H9 (cell line): ENCODE measurements around the gene RNF32. TPM values are rescaled to one million over a fixed set of nuclear protein-coding genes. Genes with fewer than 3 reads are reported as not detected.
"Not testable (repeated sequence)": the region's sequence is repeated elsewhere in the genome, so short reads cannot be mapped to it uniquely, and the experiment has no call there.

Experiments
- DNase-seq: peaks from one replicate; pipeline ENCODE4 v3.0.0-alpha.2; 2017
- H2AFZ ChIP-seq: one replicate; pipeline ENCODE4 v1.6.1; 2013; ENCODE audit warnings: mild to moderate bottlenecking, low read length, control low read depth, moderate library complexity
- H2AK5ac ChIP-seq: 2 replicates; pipeline ENCODE4 v1.6.1; 2013; ENCODE audit warnings: low read length, control low read depth, mixed read lengths; ENCODE audit not compliant: insufficient read length
- H2BK120ac ChIP-seq: one replicate; pipeline ENCODE4 v1.6.1; 2013; ENCODE audit warnings: low read depth, mild to moderate bottlenecking, low read length, control low read depth, inconsistent platforms; ENCODE audit not compliant: poor library complexity, severe bottlenecking
- H2BK12ac ChIP-seq: 2 replicates; pipeline ENCODE4 v1.6.1; 2013; ENCODE audit warnings: low read length, control low read depth, mixed read lengths, low read depth; ENCODE audit not compliant: insufficient read length
- H2BK15ac ChIP-seq: 2 replicates; pipeline ENCODE4 v1.6.1; 2013; ENCODE audit warnings: low read depth, low read length, control low read depth
- H2BK20ac ChIP-seq: one replicate; pipeline ENCODE4 v1.6.1; 2013; ENCODE audit warnings: low read depth, mild to moderate bottlenecking, low read length, control low read depth, inconsistent platforms; ENCODE audit not compliant: poor library complexity, severe bottlenecking
- H2BK5ac ChIP-seq: 2 replicates; pipeline ENCODE4 v1.6.1; 2013; ENCODE audit warnings: low read length, control low read depth, mixed read lengths; ENCODE audit not compliant: insufficient read length
- H3K14ac ChIP-seq: 2 replicates; pipeline ENCODE4 v1.6.1; 2013; ENCODE audit warnings: low read length, control low read depth; ENCODE audit not compliant: insufficient read depth
- H3K18ac ChIP-seq: 2 replicates; pipeline ENCODE4 v1.6.1; 2013; ENCODE audit warnings: low read depth, mild to moderate bottlenecking, mixed read lengths, low read length, control low read depth; ENCODE audit not compliant: insufficient read length
- H3K23ac ChIP-seq: 2 replicates; pipeline ENCODE4 v1.6.1; 2013; ENCODE audit warnings: low read length, control low read depth, mixed read lengths, low read depth; ENCODE audit not compliant: insufficient read length
- H3K23me2 ChIP-seq: 2 replicates; pipeline ENCODE4 v1.6.1; 2013; ENCODE audit warnings: low read depth, mild to moderate bottlenecking, mixed read lengths, low read length, control low read depth; ENCODE audit not compliant: insufficient read length, poor library complexity, severe bottlenecking
- H3K27ac ChIP-seq: 2 replicates; pipeline ENCODE4 v1.5.1; 2013; ENCODE audit warnings: low read length, control low read depth, mixed read lengths, low read depth; ENCODE audit not compliant: insufficient read length
- H3K27me3 ChIP-seq: 2 replicates; pipeline ENCODE4 v1.6.1; 2013; ENCODE audit warnings: low read length, control low read depth, inconsistent platforms; ENCODE audit not compliant: insufficient read depth
- H3K4ac ChIP-seq: 2 replicates; pipeline ENCODE4 v1.6.1; 2013; ENCODE audit warnings: low read depth, mild to moderate bottlenecking, control low read depth, inconsistent platforms, low read length, moderate library complexity
- H3K4me1 ChIP-seq: 2 replicates; pipeline ENCODE4 v1.6.1; 2013; ENCODE audit warnings: low read length, control low read depth, inconsistent platforms; ENCODE audit not compliant: insufficient read depth
- H3K4me2 ChIP-seq: 2 replicates; pipeline ENCODE4 v1.6.1; 2013; ENCODE audit warnings: low read length, control low read depth, mixed read lengths; ENCODE audit not compliant: insufficient read length, insufficient read depth
- H3K56ac ChIP-seq: 2 replicates; pipeline ENCODE4 v1.6.1; 2013; ENCODE audit warnings: low read depth, mild to moderate bottlenecking, mixed read lengths, low read length, control low read depth; ENCODE audit not compliant: insufficient read length
- H3K79me1 ChIP-seq: 2 replicates; pipeline ENCODE4 v1.6.1; 2013; ENCODE audit warnings: low read depth, mild to moderate bottlenecking, moderate library complexity, low read length, control low read depth, inconsistent platforms; ENCODE audit not compliant: insufficient read depth, poor library complexity, severe bottlenecking
- H3K79me2 ChIP-seq: 2 replicates; pipeline ENCODE4 v1.6.1; 2013; ENCODE audit warnings: low read length, control low read depth, inconsistent platforms; ENCODE audit not compliant: insufficient read depth
- H3K9ac ChIP-seq: 2 replicates; pipeline ENCODE4 v1.6.1; 2013; ENCODE audit warnings: low read length, control low read depth, mixed read lengths; ENCODE audit not compliant: insufficient read length; ENCODE audit errors: extremely low read depth
- H3K9me3 ChIP-seq: one replicate; pipeline ENCODE4 v1.6.1; 2013; ENCODE audit warnings: low read depth, low read length, inconsistent platforms; ENCODE audit not compliant: control insufficient read depth
- H3T11ph ChIP-seq: one replicate; pipeline ENCODE4 v1.6.1; 2013; ENCODE audit warnings: mild to moderate bottlenecking, low read length, control low read depth, inconsistent platforms
- H4K20me1 ChIP-seq: one replicate; pipeline ENCODE4 v1.6.1; 2013; ENCODE audit not compliant: control insufficient read depth, insufficient read length, insufficient read depth
- H4K5ac ChIP-seq: 2 replicates; pipeline ENCODE4 v1.6.1; 2013; ENCODE audit warnings: low read depth, mild to moderate bottlenecking, mixed read lengths, low read length, control low read depth; ENCODE audit not compliant: insufficient read length
- H4K8ac ChIP-seq: replicated peaks from 2 replicates; pipeline ENCODE4 v1.6.1; 2013; ENCODE audit warnings: low read length, control low read depth, mixed read lengths, low read depth; ENCODE audit not compliant: insufficient read length
- H4K91ac ChIP-seq: 2 replicates; pipeline ENCODE4 v1.6.1; 2013; ENCODE audit warnings: low read depth, mild to moderate bottlenecking, moderate library complexity, mixed read lengths, low read length, control low read depth; ENCODE audit not compliant: insufficient read length
- H3K27ac Mint-ChIP-seq, 3 experiments: 2 replicates in 2 of 3; 3 replicates in 1 of 3; pipeline ENCODE4 v1.8.0; 2020 to 2021; ENCODE audit warnings: mixed read lengths in 3 of 3, mild to moderate bottlenecking in 1 of 3, moderate library complexity in 1 of 3
- H3K27me3 Mint-ChIP-seq: 2 replicates; pipeline ENCODE4 v1.8.0; 2021; ENCODE audit warnings: low read depth, mild to moderate bottlenecking, moderate library complexity, mixed read lengths
- H3K36me3 Mint-ChIP-seq, 3 experiments: 2 replicates in 2 of 3; 3 replicates in 1 of 3; pipeline ENCODE4 v1.8.0; 2020 to 2021; ENCODE audit warnings: low read depth in 3 of 3, mixed read lengths in 3 of 3; ENCODE audit not compliant: insufficient read depth in 1 of 3
- H3K4me1 Mint-ChIP-seq, 2 experiments: 2 replicates each; pipeline ENCODE4 v1.8.0; 2020; ENCODE audit warnings: mixed read lengths in 2 of 2
- H3K4me3 Mint-ChIP-seq, 2 experiments: 2 replicates in 1 of 2; 3 replicates in 1 of 2; pipeline ENCODE4 v1.8.0; 2020 to 2021; ENCODE audit warnings: mild to moderate bottlenecking in 2 of 2, mixed read lengths in 2 of 2, moderate library complexity in 1 of 2
- H3K9me3 Mint-ChIP-seq, 2 experiments: 2 replicates in 1 of 2; 3 replicates in 1 of 2; pipeline ENCODE4 v1.8.0; 2020; ENCODE audit warnings: mild to moderate bottlenecking in 2 of 2, mixed read lengths in 2 of 2, moderate library complexity in 1 of 2
- CTCF ChIP-seq: fragments of 200-600 bp; sonication (generic); conservative IDR thresholded peaks from 3 replicates; pipeline ENCODE4 v1.8.0; 2021; ENCODE audit warnings: antibody characterized with exemption, mild to moderate bottlenecking
- WGBS: extraction: QIAGEN DNeasy Blood & Tissue Kit; methylation state at CpG from one replicate; pipeline ENCODE4 v1.1.7; 2013; ENCODE audit warnings: missing lambda C conversion rate, low lambda C conversion rate, mixed read lengths; ENCODE audit not compliant: insufficient read length; ENCODE audit errors: extremely low coverage; 5-methylcytosine and 5-hydroxymethylcytosine counted together
- total RNA-seq: library from RNA; stranded (reverse); gene quantifications from 2 replicates; pipeline ENCODE4 v1.2.1, GENCODE V29; 2021

The RNF32 gene
- total RNA-seq, 1 experiment from 2014 or later = 0.90 TPM

GRCh38 chr7:156618780-156619367, 21.7 kb upstream of the RNF32 start:
- no peak for DNase-seq
- no peak overlapping the region for H3K9ac ChIP-seq
- no peak overlapping the region; the same call in 1 of the 2 replicates for H2BK15ac ChIP-seq
- Mint-ChIP-seq H3K36me3 (peaks cover 5 to 14% (median 7%) of the 10 kb centered on the region in 3 experiments; a peak in 6 of 7 replicates), H3K27me3 (peaks cover 42% of the 10 kb centered on the region), H3K4me1 (peaks cover 45 to 52% of the 10 kb centered on the region in 2 experiments), H3K27ac (peak overlapping the region; percentile 39 to 95 (median 81); a peak in 5 of 7 replicates), H3K4me3 (no peak overlapping the region), H3K9me3 (peaks cover 11% of the 10 kb centered on the region in 2 experiments)
- no peak overlapping the region for H2AFZ ChIP-seq
- peak overlapping the region; percentile 30 for H2BK120ac ChIP-seq
- H4K8ac ChIP-seq = no peak overlapping the region
- H3K4ac ChIP-seq = no peak overlapping the region
- H3K23ac ChIP-seq = no peak overlapping the region
- no peak for TF ChIP-seq CTCF
- peak overlapping the region; percentile 38 for H4K91ac ChIP-seq
- H3K23me2 ChIP-seq = no peaks in the 10 kb centered on the region
- peak overlapping the region; percentile 65 for H3K27ac ChIP-seq
- H2BK5ac ChIP-seq = no peak overlapping the region
- H2BK20ac ChIP-seq = no peak overlapping the region
- H4K20me1 ChIP-seq = no peaks in the 10 kb centered on the region
- H2BK12ac ChIP-seq = peak overlapping the region; percentile 48
- no peak overlapping the region for H4K5ac ChIP-seq
- H3K27me3 ChIP-seq = peaks cover 3% of the 10 kb centered on the region; the same call in 1 of the 2 replicates
- no peak overlapping the region for H2AK5ac ChIP-seq
- WGBS = no CpG with 5 or more reads among the region's 14 CpGs
- H3K18ac ChIP-seq = peak overlapping the region; percentile 65
- no peak overlapping the region for H3K56ac ChIP-seq
- peaks cover 11% of the 10 kb centered on the region; the same call in 1 of the 2 replicates for H3K4me1 ChIP-seq
- 0 out of 2 replicates have a peak overlapping the region, but pooled peaks have one; percentile 66 for H3K14ac ChIP-seq
- H3K4me2 ChIP-seq = no peak overlapping the region
- H3T11ph ChIP-seq = no peak overlapping the region
- no peaks in the 10 kb centered on the region for H3K79me2 ChIP-seq
- H3K9me3 ChIP-seq = no peaks in the 10 kb centered on the region
- H3K79me1 ChIP-seq = no peaks in the 10 kb centered on the region

GRCh38 chr7:156619488-156620290, 20.9 kb upstream of the RNF32 start:
- Mint-ChIP-seq H3K4me3 (0 out of 5 replicates have a peak overlapping the region, but pooled peaks of 1 of the 2 experiments have one; percentile 36), H3K36me3 (peaks cover 5 to 14% (median 7%) of the 10 kb centered on the region in 3 experiments; a peak in 6 of 7 replicates)
- not testable (repeated sequence) for H3K9me3 ChIP-seq

More at GRCh38 chr7:156619488-156620290, 20.9 kb upstream of the RNF32 start:
- not testable (repeated sequence) for H4K5ac ChIP-seq, H3K79me2 ChIP-seq, H3K4me2 ChIP-seq, H2BK12ac ChIP-seq, H3K23me2 ChIP-seq, H3K9ac ChIP-seq, H4K20me1 ChIP-seq, H2BK15ac ChIP-seq, H3K56ac ChIP-seq, H3K23ac ChIP-seq, H3K14ac ChIP-seq, H4K8ac ChIP-seq, DNase-seq, H2AFZ ChIP-seq, H3K27me3 ChIP-seq, H2BK5ac ChIP-seq, H3K79me1 ChIP-seq, H2AK5ac ChIP-seq, H2BK20ac ChIP-seq, H3K4ac ChIP-seq, H3T11ph ChIP-seq
- Mint-ChIP-seq H3K9me3 (peaks cover 11% of the 10 kb centered on the region in 2 experiments), H3K27ac (peak overlapping the region; percentile 77 to 95 (median 81)), H3K27me3 (peaks cover 34% of the 10 kb centered on the region), H3K4me1 (peaks cover 42 to 48% of the 10 kb centered on the region in 2 experiments)
- Histone ChIP-seq H2BK120ac (peak overlapping the region; percentile 30), H3K4me1 (peaks cover 11% of the 10 kb centered on the region; the same call in 1 of the 2 replicates), H4K91ac (peak overlapping the region; percentile 38), H3K18ac (peak overlapping the region; percentile 15), H3K27ac (peak overlapping the region; percentile 65)
- no CpG with 5 or more reads among the region's 13 CpGs for WGBS
